GM23338 (cell line): Measurements from ENCODE around the gene GALNT9. TPM values are rescaled to one million over a fixed set of nuclear protein-coding genes. Genes with fewer than 3 reads are reported as not detected.

Source experiments
- ATAC-seq: fragments of 200-7000 bp; cut with Tn5 transposase; 3 replicates; pipeline ENCODE4 v1.9.1; 2020
- DNase-seq: peaks from one replicate; pipeline ENCODE4 v3.0.0-alpha.2; 2015; ENCODE audit warnings: low spot score
- H2AFZ ChIP-seq: fragments of 200-600 bp; sonication (generic); 2 replicates; pipeline ENCODE4 v1.8.0; 2016; ENCODE audit warnings: antibody characterized with exemption, mild to moderate bottlenecking, moderate library complexity
- H3F3A ChIP-seq: fragments of 200-600 bp; sonication (generic); replicated peaks from 2 replicates; pipeline ENCODE4 v1.8.0; 2017; ENCODE audit warnings: antibody characterized with exemption, mixed run types, low read depth
- H3K27ac ChIP-seq: fragments of 200-600 bp; sonication (generic); 2 replicates; pipeline ENCODE4 v1.6.1; 2016; ENCODE audit warnings: low read depth
- H3K27me3 ChIP-seq: fragments of 200-600 bp; sonication (generic); 2 replicates; pipeline ENCODE4 v1.8.0; 2016; ENCODE audit warnings: mild to moderate bottlenecking, mixed run types, moderate library complexity; ENCODE audit not compliant: insufficient read depth
- H3K36me3 ChIP-seq: fragments of 200-600 bp; sonication (generic); 2 replicates; pipeline ENCODE4 v1.8.0; 2016; ENCODE audit warnings: mild to moderate bottlenecking; ENCODE audit not compliant: insufficient read depth
- H3K4me1 ChIP-seq: fragments of 200-600 bp; sonication (generic); 2 replicates; pipeline ENCODE4 v1.8.0; 2016; ENCODE audit warnings: mild to moderate bottlenecking, moderate library complexity; ENCODE audit not compliant: insufficient read depth
- H3K4me2 ChIP-seq: fragments of 200-600 bp; sonication (generic); 2 replicates; pipeline ENCODE4 v1.7.1; 2017; ENCODE audit warnings: mixed run types
- H3K4me3 ChIP-seq: fragments of 200-600 bp; sonication (generic); 2 replicates; pipeline ENCODE4 v1.6.1; 2016; ENCODE audit warnings: mixed run types
- H3K79me2 ChIP-seq: fragments of 200-600 bp; sonication (generic); replicated peaks from 2 replicates; pipeline ENCODE4 v1.8.0; 2017; ENCODE audit warnings: mild to moderate bottlenecking; ENCODE audit not compliant: insufficient read depth
- H3K9me2 ChIP-seq: fragments of 200-600 bp; sonication (generic); 2 replicates; pipeline ENCODE4 v1.8.0; 2017; ENCODE audit not compliant: insufficient read depth
- H4K20me1 ChIP-seq: fragments of 200-600 bp; sonication (generic); replicated peaks from 2 replicates; pipeline ENCODE4 v1.8.0; 2017; ENCODE audit warnings: mild to moderate bottlenecking; ENCODE audit not compliant: insufficient read depth
- H3K27ac Mint-ChIP-seq: 2 replicates; pipeline ENCODE4 v1.8.0; 2020; ENCODE audit warnings: inconsistent platforms, mild to moderate bottlenecking, moderate library complexity, mixed read lengths
- H3K27me3 Mint-ChIP-seq: 3 replicates; pipeline ENCODE4 v1.8.0; 2022; ENCODE audit warnings: low read depth, mild to moderate bottlenecking, moderate library complexity, mixed read lengths, inconsistent platforms; ENCODE audit not compliant: insufficient read depth, poor library complexity
- H3K36me3 Mint-ChIP-seq: 3 replicates; pipeline ENCODE4 v1.8.0; 2021; ENCODE audit warnings: low read depth, mild to moderate bottlenecking, inconsistent platforms, moderate library complexity, mixed read lengths
- H3K4me1 Mint-ChIP-seq: 3 replicates; pipeline ENCODE4 v1.8.0; 2020; ENCODE audit warnings: mild to moderate bottlenecking, inconsistent platforms, mixed read lengths
- H3K4me3 Mint-ChIP-seq: 3 replicates; pipeline ENCODE4 v1.8.0; 2021; ENCODE audit warnings: moderate library complexity, mild to moderate bottlenecking, inconsistent platforms, mixed read lengths
- H3K9me3 Mint-ChIP-seq: 3 replicates; pipeline ENCODE4 v1.8.0; 2020; ENCODE audit warnings: moderate library complexity, mild to moderate bottlenecking, inconsistent platforms, mixed read lengths
- JUNB ChIP-seq: IDR thresholded peaks from one replicate; pipeline ENCODE4 v1.6.1; 2016; ENCODE audit warnings: antibody characterized with exemption; ENCODE audit not compliant: unreplicated experiment
- NANOG ChIP-seq: IDR thresholded peaks from 2 replicates; pipeline ENCODE4 v1.6.1; 2016; ENCODE audit warnings: antibody characterized with exemption, borderline replicate concordance
- STAT1 ChIP-seq: IDR thresholded peaks from one replicate; pipeline ENCODE4 v1.6.1; 2016; ENCODE audit warnings: antibody characterized with exemption; ENCODE audit not compliant: unreplicated experiment
- ZNF114 ChIP-seq: fragments of 250-450 bp; sonication (Bioruptor Pico); IDR thresholded peaks from 2 replicates; pipeline ENCODE4 v1.5.0; 2020; ENCODE audit warnings: mild to moderate bottlenecking, moderate library complexity
- polyA plus RNA-seq: library from polyadenylated mRNA; unstranded; fragments of >200 nt; fragmentation: Nextera tagmentation; extraction: Ambion mirVana; gene quantifications from 2 replicates; pipeline ENCODE4 v1.2.1, GENCODE V29; 2016
- total RNA-seq: library from RNA; depleted of rRNA; stranded (reverse); fragments of >200 nt; shearing (Covaris generic); gene quantifications from 2 replicates; pipeline ENCODE4 v1.2.3, GENCODE V29; 2014
- TF ChIP-seq, protein P1 (sequence below): fragments of 250-450 bp; sonication (Bioruptor Pico); IDR thresholded peaks from 2 replicates; pipeline ENCODE4 v1.5.0; 2020; ENCODE audit warnings: mild to moderate bottlenecking, moderate library complexity
- TF ChIP-seq, protein P2 (sequence below), 2 experiments: fragments of 200-600 bp in 1 of 2; sonication (generic) in 1 of 2; conservative IDR thresholded peaks; 2 replicates each; pipeline versions ENCODE4 v1.5.1 to v1.6.1; 2016 to 2017; ENCODE audit warnings: antibody characterized with exemption in 2 of 2, low read depth in 2 of 2, mild to moderate bottlenecking in 2 of 2, moderate library complexity in 1 of 2
- TF ChIP-seq, protein P3 (sequence below): IDR thresholded peaks from 2 replicates; pipeline ENCODE4 v1.6.1; 2016; ENCODE audit warnings: antibody characterized with exemption

Gene GALNT9
- total and polyA plus RNA-seq, 2 experiments from 2014 or later, result 0.81 to 2.5 TPM

DNA sequence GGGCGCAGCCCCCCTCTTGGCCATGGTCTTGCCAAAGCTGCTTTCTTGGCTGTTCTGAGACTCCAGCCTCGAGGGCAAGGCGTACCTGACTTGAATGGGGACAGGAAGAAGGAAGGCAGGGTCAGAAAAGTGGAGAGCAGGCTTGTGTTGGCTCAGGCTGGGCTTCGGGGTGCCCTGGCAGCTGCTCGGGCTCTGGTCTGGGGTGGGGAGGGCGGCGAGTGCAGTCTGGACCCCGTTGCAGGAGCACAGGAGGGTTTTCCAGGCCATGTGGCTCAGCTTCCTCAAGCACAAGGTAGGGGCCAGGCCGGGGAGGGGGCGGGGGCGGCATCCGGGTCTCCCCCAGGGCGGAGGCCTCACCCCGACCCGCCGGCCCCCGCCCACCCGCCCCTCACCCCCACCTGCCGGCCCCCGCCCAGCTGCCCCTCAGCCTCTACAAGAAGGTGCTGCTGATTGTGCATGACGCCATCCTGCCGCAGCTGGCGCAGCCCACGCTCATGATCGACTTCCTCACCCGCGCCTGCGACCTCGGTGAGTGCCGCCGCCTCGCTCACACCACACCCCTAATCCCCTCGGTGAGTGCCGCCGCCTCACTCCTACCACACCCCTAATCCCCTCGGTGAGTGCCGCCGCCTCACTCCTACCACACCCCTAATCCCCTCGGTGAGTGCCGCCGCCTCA, 180.9 kb downstream of the GALNT9 start (continued):
- TF ChIP-seq, protein P1, sequence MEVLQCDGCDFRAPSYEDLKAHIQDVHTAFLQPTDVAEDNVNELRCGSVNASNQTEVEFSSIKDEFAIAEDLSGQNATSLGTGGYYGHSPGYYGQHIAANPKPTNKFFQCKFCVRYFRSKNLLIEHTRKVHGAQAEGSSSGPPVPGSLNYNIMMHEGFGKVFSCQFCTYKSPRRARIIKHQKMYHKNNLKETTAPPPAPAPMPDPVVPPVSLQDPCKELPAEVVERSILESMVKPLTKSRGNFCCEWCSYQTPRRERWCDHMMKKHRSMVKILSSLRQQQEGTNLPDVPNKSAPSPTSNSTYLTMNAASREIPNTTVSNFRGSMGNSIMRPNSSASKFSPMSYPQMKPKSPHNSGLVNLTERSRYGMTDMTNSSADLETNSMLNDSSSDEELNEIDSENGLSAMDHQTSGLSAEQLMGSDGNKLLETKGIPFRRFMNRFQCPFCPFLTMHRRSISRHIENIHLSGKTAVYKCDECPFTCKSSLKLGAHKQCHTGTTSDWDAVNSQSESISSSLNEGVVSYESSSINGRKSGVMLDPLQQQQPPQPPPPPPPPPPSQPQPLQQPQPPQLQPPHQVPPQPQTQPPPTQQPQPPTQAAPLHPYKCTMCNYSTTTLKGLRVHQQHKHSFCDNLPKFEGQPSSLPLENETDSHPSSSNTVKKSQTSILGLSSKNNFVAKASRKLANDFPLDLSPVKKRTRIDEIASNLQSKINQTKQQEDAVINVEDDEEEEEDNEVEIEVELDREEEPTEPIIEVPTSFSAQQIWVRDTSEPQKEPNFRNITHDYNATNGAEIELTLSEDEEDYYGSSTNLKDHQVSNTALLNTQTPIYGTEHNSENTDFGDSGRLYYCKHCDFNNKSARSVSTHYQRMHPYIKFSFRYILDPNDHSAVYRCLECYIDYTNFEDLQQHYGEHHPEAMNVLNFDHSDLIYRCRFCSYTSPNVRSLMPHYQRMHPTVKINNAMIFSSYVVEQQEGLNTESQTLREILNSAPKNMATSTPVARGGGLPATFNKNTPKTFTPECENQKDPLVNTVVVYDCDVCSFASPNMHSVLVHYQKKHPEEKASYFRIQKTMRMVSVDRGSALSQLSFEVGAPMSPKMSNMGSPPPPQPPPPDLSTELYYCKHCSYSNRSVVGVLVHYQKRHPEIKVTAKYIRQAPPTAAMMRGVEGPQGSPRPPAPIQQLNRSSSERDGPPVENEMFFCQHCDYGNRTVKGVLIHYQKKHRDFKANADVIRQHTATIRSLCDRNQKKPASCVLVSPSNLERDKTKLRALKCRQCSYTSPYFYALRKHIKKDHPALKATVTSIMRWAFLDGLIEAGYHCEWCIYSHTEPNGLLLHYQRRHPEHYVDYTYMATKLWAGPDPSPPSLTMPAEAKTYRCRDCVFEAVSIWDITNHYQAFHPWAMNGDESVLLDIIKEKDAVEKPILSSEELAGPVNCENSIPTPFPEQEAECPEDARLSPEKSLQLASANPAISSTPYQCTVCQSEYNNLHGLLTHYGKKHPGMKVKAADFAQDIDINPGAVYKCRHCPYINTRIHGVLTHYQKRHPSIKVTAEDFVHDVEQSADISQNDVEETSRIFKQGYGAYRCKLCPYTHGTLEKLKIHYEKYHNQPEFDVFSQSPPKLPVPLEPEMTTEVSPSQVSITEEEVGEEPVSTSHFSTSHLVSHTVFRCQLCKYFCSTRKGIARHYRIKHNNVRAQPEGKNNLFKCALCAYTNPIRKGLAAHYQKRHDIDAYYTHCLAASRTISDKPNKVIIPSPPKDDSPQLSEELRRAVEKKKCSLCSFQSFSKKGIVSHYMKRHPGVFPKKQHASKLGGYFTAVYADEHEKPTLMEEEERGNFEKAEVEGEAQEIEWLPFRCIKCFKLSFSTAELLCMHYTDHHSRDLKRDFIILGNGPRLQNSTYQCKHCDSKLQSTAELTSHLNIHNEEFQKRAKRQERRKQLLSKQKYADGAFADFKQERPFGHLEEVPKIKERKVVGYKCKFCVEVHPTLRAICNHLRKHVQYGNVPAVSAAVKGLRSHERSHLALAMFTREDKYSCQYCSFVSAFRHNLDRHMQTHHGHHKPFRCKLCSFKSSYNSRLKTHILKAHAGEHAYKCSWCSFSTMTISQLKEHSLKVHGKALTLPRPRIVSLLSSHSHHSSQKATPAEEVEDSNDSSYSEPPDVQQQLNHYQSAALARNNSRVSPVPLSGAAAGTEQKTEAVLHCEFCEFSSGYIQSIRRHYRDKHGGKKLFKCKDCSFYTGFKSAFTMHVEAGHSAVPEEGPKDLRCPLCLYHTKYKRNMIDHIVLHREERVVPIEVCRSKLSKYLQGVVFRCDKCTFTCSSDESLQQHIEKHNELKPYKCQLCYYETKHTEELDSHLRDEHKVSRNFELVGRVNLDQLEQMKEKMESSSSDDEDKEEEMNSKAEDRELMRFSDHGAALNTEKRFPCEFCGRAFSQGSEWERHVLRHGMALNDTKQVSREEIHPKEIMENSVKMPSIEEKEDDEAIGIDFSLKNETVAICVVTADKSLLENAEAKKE (CRISPR knock-in tag), result no peak

DNA sequence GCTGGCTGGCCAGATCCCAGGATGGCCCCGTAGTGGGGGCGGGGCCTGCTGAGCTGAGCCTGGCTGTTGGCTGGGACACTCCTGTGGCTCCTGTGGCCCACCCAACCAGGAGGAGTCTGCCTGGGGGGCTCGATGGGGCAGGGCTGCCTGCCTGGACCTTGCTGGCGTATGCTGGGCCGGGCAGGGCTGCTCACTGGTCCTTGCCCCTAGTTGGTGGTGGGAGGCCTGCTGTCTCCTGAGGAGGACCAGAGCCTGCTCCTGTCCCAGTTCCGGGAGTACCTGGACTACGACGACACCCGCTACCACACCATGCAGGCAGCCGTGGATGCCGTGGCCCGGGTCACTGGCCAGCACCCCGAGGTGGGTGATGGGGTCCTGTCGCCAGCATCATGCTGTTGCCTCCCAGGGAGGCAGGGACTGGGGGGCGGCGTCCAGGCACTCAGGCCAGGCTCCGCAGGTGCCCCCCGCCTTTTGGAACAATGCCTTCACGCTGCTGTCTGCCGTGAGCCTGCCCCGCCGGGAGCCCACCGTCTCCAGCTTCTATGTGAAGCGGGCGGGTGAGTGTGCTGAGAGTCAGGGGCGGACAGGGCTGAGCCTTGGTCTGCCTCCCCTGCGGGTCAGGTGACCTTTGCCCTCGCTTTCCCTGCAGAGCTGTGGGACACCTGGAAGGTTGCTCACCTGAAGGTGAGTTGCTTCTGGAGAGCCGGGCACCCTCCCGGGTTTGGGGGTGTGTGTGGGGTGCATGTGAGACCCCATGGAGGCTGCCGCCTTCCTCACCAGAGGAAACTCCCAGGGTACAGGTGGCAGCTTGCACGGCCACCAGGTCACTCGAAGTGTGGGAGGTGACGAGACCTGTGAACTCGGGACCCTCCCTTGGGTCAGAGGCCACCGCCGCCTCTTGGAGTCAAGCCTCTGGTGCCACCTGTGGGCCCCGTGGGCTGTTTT, 181.7 kb downstream of the GALNT9 start:
- Mint-ChIP-seq H3K27me3 (peaks cover 15% of the 10 kb centered on the region), H3K36me3 (peaks cover 34% of the 10 kb centered on the region), H3K4me1 (peaks cover 6% of the 10 kb centered on the region), H3K4me3 (no peak overlapping the region), H3K9me3 (peaks cover 2% of the 10 kb centered on the region), H3K27ac (no peak overlapping the region)
- Histone ChIP-seq H3K4me3 (no peak overlapping the region), H3K27me3 (no peaks in the 10 kb centered on the region), H3F3A (no peaks in the 10 kb centered on the region), H2AFZ (no peak overlapping the region), H3K36me3 (no peaks in the 10 kb centered on the region), H3K79me2 (peaks cover 39% of the 10 kb centered on the region), H3K9me2 (no peaks in the 10 kb centered on the region), H4K20me1 (no peaks in the 10 kb centered on the region), H3K27ac (no peak overlapping the region), H3K4me1 (0 out of 2 replicates have a peak, but pooled peaks cover 2% of the 10 kb centered on the region), H3K4me2 (no peak overlapping the region)
- ATAC-seq (no peak), DNase-seq (no peak)
- no peak for TF ChIP-seq NANOG
- no peak for TF ChIP-seq JUNB
- TF ChIP-seq, protein P2, sequence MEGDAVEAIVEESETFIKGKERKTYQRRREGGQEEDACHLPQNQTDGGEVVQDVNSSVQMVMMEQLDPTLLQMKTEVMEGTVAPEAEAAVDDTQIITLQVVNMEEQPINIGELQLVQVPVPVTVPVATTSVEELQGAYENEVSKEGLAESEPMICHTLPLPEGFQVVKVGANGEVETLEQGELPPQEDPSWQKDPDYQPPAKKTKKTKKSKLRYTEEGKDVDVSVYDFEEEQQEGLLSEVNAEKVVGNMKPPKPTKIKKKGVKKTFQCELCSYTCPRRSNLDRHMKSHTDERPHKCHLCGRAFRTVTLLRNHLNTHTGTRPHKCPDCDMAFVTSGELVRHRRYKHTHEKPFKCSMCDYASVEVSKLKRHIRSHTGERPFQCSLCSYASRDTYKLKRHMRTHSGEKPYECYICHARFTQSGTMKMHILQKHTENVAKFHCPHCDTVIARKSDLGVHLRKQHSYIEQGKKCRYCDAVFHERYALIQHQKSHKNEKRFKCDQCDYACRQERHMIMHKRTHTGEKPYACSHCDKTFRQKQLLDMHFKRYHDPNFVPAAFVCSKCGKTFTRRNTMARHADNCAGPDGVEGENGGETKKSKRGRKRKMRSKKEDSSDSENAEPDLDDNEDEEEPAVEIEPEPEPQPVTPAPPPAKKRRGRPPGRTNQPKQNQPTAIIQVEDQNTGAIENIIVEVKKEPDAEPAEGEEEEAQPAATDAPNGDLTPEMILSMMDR (conservative IDR thresholded peaks at IDR 0.05; ENCODE audit: low read depth in 2 of 2), result no peak
- TF ChIP-seq, protein P3, sequence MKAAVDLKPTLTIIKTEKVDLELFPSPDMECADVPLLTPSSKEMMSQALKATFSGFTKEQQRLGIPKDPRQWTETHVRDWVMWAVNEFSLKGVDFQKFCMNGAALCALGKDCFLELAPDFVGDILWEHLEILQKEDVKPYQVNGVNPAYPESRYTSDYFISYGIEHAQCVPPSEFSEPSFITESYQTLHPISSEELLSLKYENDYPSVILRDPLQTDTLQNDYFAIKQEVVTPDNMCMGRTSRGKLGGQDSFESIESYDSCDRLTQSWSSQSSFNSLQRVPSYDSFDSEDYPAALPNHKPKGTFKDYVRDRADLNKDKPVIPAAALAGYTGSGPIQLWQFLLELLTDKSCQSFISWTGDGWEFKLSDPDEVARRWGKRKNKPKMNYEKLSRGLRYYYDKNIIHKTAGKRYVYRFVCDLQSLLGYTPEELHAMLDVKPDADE, result no peak
- TF ChIP-seq ZNF114, result no peak
- no peak for TF ChIP-seq STAT1
